Activated CD8-positive, alpha-beta memory T cell treated with anti-CD3 and anti-CD28 coated beads, Interleukin-2, amount 50 U/mL, for 48 hours (primary cell): ENCODE data around the gene EIF4E1B.

Source experiments
- DNase-seq: peaks from one replicate; pipeline ENCODE4 v3.0.0-alpha.2; 2020

The EIF4E1B gene

GRCh38 chr5:176606875-176607274 is 23.6 kb upstream of the EIF4E1B start:
- no peak for DNase-seq

GRCh38 chr5:176608142-176608705 is 22.3 kb upstream of the EIF4E1B start:
- no peak for DNase-seq

- no peak for DNase-seq
These were observed 21.3 kb upstream of the EIF4E1B start for GRCh38 chr5:176608937-176609723.

DNA sequence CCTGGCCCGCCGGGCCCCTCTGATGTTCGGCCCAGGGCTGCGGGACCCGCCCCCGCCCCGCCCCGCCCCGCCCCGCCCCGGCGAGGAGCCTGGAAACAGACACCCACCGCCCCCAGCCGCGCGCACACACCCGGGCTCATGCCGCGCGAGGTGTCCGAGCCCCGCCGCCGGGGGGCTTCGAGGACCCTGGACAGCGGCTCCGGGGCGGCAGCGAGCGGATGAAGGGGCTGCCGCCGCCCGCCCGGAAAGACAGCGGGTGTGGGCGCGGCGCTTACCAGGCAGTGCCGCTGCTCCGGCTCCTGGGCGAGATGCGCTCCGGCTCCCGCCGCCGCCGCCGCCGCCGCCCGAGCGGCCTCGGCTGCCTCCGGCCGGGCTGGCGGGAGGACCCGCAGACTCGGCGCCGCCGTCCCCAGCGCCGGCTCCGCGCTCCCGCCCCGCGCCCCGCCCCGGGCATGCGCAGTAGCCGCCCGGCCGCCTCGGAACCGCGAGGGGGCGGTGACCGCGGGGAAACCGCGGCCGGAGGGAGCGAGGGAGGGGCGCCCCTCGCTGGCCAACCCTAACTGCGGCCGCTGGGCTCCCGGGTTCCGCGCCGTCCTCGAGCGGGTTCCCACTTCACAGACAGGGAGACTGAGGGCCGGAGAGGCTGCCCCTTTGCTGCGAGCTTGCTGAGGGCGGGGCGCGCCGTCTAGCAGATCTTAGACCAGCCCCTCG is 20.6 kb upstream of the EIF4E1B start, which contains the start of gene GPRIN1:
TSS of gene GPRIN1 (minus strand) at position 433 of the 711 bp plus-strand sequence. CDS start 10,322 bp downstream, outside the sequence.
- DNase-seq: peak; percentile 86

DNA sequence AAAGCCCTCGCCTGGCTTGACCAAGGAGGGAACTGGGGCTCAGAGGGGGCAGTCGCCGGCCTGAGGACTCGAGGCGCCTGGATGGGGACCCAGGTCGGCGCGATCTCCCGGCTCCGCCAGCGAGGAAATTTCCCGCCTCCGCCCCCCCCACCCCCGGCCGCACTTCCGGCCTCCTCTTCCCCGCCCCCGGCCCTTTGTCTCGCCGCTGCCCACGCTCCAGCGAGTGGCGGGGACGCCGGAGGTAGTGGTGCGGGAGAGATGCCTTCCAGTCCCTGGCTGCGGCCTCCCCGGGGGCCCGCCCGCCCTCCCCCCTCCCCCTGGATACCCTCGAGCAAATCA is 20.1 kb upstream of the EIF4E1B start:
- DNase-seq: no peak

GRCh38 chr5:176611435-176611834 is 19.0 kb upstream of the EIF4E1B start:
- peak; percentile 80 for DNase-seq

GRCh38 chr5:176612008-176612407 is 18.5 kb upstream of the EIF4E1B start:
- DNase-seq: no peak

- DNase-seq: no peak
These were observed 17.6 kb upstream of the EIF4E1B start for GRCh38 chr5:176612855-176613254.

- DNase-seq: no peak
These were observed 15.5 kb upstream of the EIF4E1B start for GRCh38 chr5:176614805-176615478.

GRCh38 chr5:176616511-176616910 is 14.0 kb upstream of the EIF4E1B start:
- no peak for DNase-seq

- no peak for DNase-seq
These were observed 11.7 kb upstream of the EIF4E1B start for GRCh38 chr5:176618783-176619182.

DNA sequence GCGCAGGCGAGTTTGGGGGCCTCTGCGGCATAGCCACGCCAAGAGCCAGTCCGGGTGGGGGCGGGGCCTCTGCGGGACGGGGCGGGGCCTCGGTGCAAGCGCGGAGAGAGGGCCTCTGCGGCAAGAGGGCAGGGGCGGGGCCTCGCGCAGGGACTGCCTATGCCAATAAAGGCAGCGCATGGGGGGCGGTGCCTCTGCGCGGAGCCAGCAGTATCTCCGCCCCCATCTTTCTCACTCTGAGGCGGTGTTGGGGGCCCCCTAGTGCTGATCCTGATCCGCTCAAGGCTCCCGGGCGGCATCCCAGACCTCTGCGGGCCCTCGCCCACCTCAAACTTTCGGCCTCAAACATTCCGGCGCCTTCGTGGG is 11.3 kb upstream of the EIF4E1B start:
- peak; percentile 91 for DNase-seq

GRCh38 chr5:176619569-176620332 is 10.7 kb upstream of the EIF4E1B start:
- DNase-seq: no peak

DNA sequence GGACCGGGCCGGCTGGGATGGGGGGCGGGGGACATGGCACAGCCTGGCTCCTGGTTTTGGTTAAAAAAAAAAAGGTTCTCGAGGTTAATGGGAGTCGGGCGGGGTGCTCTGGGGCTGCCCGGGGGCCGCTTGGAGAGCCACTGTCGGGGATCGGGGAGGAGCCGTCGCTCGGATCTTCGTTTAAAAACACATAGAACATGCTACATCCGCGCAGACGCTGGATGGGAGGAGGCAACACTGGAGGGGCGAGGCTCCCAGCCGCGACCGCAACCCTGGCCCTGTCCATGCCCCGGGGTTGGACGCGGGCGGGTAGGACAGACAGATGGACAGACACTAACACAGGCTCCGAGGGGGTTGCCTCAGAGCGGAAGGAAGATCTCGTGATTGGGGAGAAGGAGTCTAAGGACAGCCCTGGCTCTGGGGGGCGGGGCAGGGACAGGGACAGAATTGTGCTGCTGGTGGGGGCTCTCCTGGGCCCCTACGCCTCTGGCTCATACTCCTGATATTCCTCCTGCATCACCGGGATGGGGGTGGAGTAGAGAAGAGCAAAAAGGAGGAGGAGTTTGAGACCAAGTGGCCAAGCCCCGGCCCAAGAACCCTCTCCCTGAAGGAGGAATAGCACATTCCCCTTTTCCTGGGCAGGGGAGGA is 10.0 kb upstream of the EIF4E1B start:
- no peak for DNase-seq

GRCh38 chr5:176621661-176622079 is 8.8 kb upstream of the EIF4E1B start:
- no peak for DNase-seq

DNA sequence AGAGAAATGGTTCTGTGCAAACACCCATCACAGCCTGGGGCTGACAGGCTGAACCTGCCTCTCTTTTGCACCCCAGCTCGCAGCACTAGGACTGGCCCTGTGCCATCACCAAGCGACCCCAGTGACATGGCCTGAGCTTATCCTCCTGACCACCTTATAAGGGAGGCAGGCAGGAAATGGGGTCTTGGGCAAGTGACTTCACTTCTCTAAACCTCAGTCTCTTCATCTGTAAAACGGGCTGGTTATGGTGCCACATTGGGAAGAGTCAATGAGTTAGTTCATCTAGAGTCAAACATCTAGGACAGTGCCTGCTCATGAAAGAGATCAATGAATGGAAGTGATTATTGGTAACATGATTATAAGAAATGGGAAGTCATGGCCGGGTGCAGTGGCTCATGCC is 6.3 kb upstream of the EIF4E1B start:
- DNase-seq: no peak

- no peak for DNase-seq
These were observed 5.5 kb upstream of the EIF4E1B start for GRCh38 chr5:176624938-176625337.

DNA sequence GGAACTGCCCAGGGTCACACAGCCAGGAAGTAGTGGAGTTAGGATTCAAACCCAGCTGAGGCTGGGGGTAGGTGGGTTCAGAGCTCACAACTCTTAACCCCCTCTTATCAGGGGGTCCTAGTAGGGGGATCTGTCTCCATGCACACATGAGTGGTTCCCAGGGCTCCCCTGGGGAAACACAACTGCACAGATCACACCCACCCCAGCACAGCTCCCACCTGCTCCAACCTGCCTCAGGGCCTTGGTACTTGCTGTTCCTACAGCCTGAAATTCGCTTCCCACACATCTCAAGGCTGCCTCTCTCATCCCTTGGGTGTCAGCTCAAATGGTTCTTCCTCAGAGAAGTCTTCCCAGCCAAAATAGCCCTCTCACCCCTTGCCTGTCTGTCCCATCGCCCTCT is 5.0 kb upstream of the EIF4E1B start:
- DNase-seq: no peak

DNA sequence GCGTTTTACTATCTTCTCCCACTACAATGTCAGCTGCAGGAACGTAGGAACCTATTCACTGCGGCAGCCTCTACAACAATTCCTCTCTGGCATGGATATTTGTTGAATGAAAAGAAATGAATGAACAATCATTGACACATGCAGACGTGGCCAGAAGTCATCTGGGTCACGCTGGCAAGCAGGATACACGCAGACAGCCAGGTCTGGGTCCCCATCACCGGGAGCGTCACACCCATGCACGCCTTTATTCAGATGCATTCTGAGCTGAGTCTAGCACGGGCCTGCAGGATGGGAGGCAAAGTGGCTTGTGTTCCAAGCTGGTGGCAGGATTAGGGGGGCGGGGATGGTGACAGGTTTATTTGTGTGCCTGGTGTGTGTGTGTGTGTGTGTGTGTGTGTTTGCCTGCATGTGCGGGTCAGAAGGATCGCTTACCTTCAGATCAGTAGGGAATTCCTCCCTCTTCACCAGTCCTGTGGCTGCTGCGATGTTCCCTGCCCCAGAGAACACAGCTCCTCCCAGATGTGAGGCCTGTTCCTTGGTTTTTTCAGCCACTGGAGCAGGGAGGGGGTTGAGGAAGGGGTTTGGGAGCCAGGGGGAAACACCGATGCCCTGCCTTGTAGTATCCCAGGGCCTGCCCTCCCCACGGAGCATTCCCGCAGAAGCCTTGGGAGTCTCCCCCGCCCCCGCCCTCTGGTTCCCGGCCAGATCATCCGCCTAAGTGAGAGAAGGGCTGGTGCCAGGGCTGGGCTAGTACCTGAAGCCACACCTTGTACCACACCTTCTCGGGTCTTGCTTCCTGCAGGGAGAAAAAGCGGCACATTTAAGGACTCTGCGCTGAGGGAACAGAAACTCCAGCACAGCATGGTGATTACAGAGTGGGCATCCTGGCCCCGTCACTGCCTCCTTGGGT is 4.3 kb upstream of the EIF4E1B start:
- no peak for DNase-seq

DNA sequence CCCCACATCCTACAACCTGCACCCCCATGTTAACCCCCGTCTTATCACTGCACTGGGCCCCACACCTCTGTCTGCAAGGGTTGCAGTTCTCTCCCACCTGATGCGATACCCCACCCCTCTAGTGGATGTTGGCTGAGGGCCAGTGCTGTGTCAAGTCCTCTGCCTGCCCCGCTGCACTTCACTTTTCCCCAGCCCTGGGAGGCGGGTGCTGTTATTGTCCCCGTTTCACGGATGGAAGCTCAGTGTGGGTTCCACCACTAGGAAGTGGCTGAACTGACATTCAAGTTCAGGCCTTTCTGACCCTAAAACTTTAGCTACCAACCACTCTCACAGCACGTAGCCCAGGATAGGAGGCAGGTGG is 3.6 kb upstream of the EIF4E1B start:
- no peak for DNase-seq

DNA sequence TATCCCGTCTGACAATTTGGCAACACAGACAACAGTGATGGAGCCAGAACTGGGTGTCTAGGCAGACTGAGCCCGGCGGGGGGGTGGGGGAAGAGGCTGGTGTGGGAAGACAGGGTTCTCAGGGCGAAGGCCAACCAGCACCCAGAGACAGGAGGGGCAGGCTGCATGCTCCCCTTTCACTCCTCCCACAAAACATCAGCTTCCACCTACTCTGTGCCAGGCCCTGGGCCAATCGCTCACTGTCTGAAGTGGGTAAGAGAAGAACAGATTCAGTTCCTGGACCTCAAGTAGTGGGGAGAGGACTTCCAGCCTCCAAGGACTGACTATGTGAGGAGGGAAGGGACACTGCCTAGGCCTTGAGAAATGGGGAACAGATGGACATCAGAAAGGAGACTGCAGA is 2.9 kb upstream of the EIF4E1B start:
- no peak for DNase-seq
